ENCODE measurements around the gene BAX. TPM values are rescaled to one million over a fixed set of nuclear protein-coding genes. Genes with fewer than 3 reads are reported as not detected.
"Not testable (repeated sequence)": the region's sequence is repeated elsewhere in the genome, so short reads cannot be mapped to it uniquely, and the experiment has no call there.

Gene BAX
- total RNA-seq, 1 experiment from 2014 or later, result 141 TPM

GRCh38 chr19:48922548-48923490, 31.9 kb upstream of the BAX start:
- Mint-ChIP-seq H3K4me3 (ENCODE audit: low read depth, unreplicated experiment) (no peak overlapping the region), H3K27me3 (ENCODE audit: unreplicated experiment) (no peaks in the 10 kb centered on the region), H3K9me3 (ENCODE audit: low read depth, unreplicated experiment) (no peaks in the 10 kb centered on the region), H3K36me3 (ENCODE audit: insufficient read depth, unreplicated experiment) (peaks cover 61% of the 10 kb centered on the region), H3K27ac (ENCODE audit: unreplicated experiment) (peak overlapping the region; percentile 22), H3K4me1 (ENCODE audit: low read depth, unreplicated experiment) (peaks cover 8% of the 10 kb centered on the region)
- BruUV-seq (replicated peaks), result TSS peak; percentile 82
- CTCF ChIA-PET, result no interaction called here
- no peak for DNase-seq
- intact Hi-C loops (cut with micrococcal nuclease; ENCODE audit: unreplicated experiment), result no loop called here
- TF ChIP-seq CTCF (IDR thresholded peaks at IDR 0.05; ENCODE audit: unreplicated experiment), result no peak

GRCh38 chr19:48925240-48925843, 29.3 kb upstream of the BAX start:
- CTCF ChIA-PET, result interaction anchor here (0.6 to 1.2 kb wide), 5 partner anchors 8 to 798 kb away, joined by 3 to 8 read pairs (median 3); partner anchors contain the start of genes DHDH and NUCB1
- Mint-ChIP-seq H3K27ac (ENCODE audit: unreplicated experiment) (peak overlapping the region; percentile 12), H3K4me3 (ENCODE audit: low read depth, unreplicated experiment) (no peak overlapping the region), H3K9me3 (ENCODE audit: low read depth, unreplicated experiment) (no peaks in the 10 kb centered on the region), H3K36me3 (ENCODE audit: insufficient read depth, unreplicated experiment) (peaks cover 58% of the 10 kb centered on the region), H3K27me3 (ENCODE audit: unreplicated experiment) (no peaks in the 10 kb centered on the region), H3K4me1 (ENCODE audit: low read depth, unreplicated experiment) (peaks cover 8% of the 10 kb centered on the region)
- no TSS peak for BruUV-seq (replicated peaks)
- DNase-seq, result no peak
- no peak for TF ChIP-seq CTCF (IDR thresholded peaks at IDR 0.05; ENCODE audit: unreplicated experiment)
- intact Hi-C loops (cut with micrococcal nuclease; ENCODE audit: unreplicated experiment), result no loop called here

- H3K27ac Mint-ChIP-seq (ENCODE audit: unreplicated experiment); H3K27me3 Mint-ChIP-seq (ENCODE audit: unreplicated experiment); H3K4me1 Mint-ChIP-seq (ENCODE audit: low read depth, unreplicated experiment); H3K9me3 Mint-ChIP-seq (ENCODE audit: low read depth, unreplicated experiment); H3K4me3 Mint-ChIP-seq (ENCODE audit: low read depth, unreplicated experiment); BruUV-seq (replicated peaks); DNase-seq; intact Hi-C loops (cut with micrococcal nuclease; ENCODE audit: unreplicated experiment): not testable (repeated sequence)
- H3K36me3 Mint-ChIP-seq (ENCODE audit: insufficient read depth, unreplicated experiment), result peaks cover 56% of the 10 kb centered on the region
- CTCF ChIA-PET, result interaction anchor here (0.6 to 1.1 kb wide), 5 partner anchors 7 to 797 kb away, joined by 3 to 8 read pairs (median 3); partner anchors contain the start of gene DHDH
Measured at GRCh38 chr19:48925890-48926289, 28.8 kb upstream of the BAX start.

GRCh38 chr19:48926909-48927308, 27.8 kb upstream of the BAX start:
- Mint-ChIP-seq H3K4me3 (ENCODE audit: low read depth, unreplicated experiment) (peak overlapping the region; percentile 28), H3K9me3 (ENCODE audit: low read depth, unreplicated experiment) (no peaks in the 10 kb centered on the region), H3K36me3 (ENCODE audit: insufficient read depth, unreplicated experiment) (peaks cover 46% of the 10 kb centered on the region), H3K27ac (ENCODE audit: unreplicated experiment) (peak overlapping the region; percentile 80), H3K27me3 (ENCODE audit: unreplicated experiment) (no peaks in the 10 kb centered on the region), H3K4me1 (ENCODE audit: low read depth, unreplicated experiment) (peaks cover 8% of the 10 kb centered on the region)
- no TSS peak for BruUV-seq (replicated peaks)
- intact Hi-C loops (cut with micrococcal nuclease; ENCODE audit: unreplicated experiment), result no loop called here
- peak; percentile 65 for DNase-seq
- no peak for TF ChIP-seq CTCF (IDR thresholded peaks at IDR 0.05; ENCODE audit: unreplicated experiment)
- CTCF ChIA-PET, result no interaction called here

- H3K4me1 Mint-ChIP-seq (ENCODE audit: low read depth, unreplicated experiment); BruUV-seq (replicated peaks); H3K4me3 Mint-ChIP-seq (ENCODE audit: low read depth, unreplicated experiment); DNase-seq; H3K27ac Mint-ChIP-seq (ENCODE audit: unreplicated experiment); intact Hi-C loops (cut with micrococcal nuclease; ENCODE audit: unreplicated experiment); H3K9me3 Mint-ChIP-seq (ENCODE audit: low read depth, unreplicated experiment); H3K27me3 Mint-ChIP-seq (ENCODE audit: unreplicated experiment): not testable (repeated sequence)
- CTCF ChIA-PET, result interaction anchor here (1.6 kb wide), 1 partner anchor 43 kb away, joined by 3 read pairs; no protein-coding TSS in a partner anchor
- H3K36me3 Mint-ChIP-seq (ENCODE audit: insufficient read depth, unreplicated experiment), result peaks cover 38% of the 10 kb centered on the region
Measured at GRCh38 chr19:48927692-48928091, 27.0 kb upstream of the BAX start.
